Measurements from ENCODE around the gene ZNF318. TPM values are rescaled to one million over a fixed set of nuclear protein-coding genes. Genes with fewer than 3 reads are reported as not detected.

ZNF318 gene
- total RNA-seq, 6 experiments from 2014 or later, result 11.1 to 13.3 (median 11.8) TPM

- Mint-ChIP-seq H3K4me3 (no peak overlapping the region), H3K9me3 (no peaks in the 10 kb centered on the region), H3K27me3 (ENCODE audit: insufficient read depth) (peaks cover 21% of the 10 kb centered on the region), H3K4me1 (ENCODE audit: low read depth) (no peaks in the 10 kb centered on the region; the same call in 1 of the 2 replicates), H3K27ac (no peak overlapping the region), H3K36me3 (ENCODE audit: low read depth) (no peaks in the 10 kb centered on the region)
- TF ChIP-seq CTCF (IDR thresholded peaks at IDR 0.05), result no peak
- DNase-seq, result no peak
Observed at GRCh38 chr6:43292341-43292740, 77.1 kb downstream of the ZNF318 start.

GRCh38 chr6:43291708-43292107 lies 77.7 kb downstream of the ZNF318 start:
- peaks cover 6% of the 10 kb centered on the region; the same call in 1 of the 2 replicates for H3K4me1 Mint-ChIP-seq (ENCODE audit: low read depth)
- no peak overlapping the region for H3K27ac Mint-ChIP-seq
- H3K36me3 Mint-ChIP-seq (ENCODE audit: low read depth), result no peaks in the 10 kb centered on the region
- DNase-seq, result no peak
- no peak overlapping the region for H3K4me3 Mint-ChIP-seq
- peaks cover 24% of the 10 kb centered on the region for H3K27me3 Mint-ChIP-seq (ENCODE audit: insufficient read depth)
- no peak for TF ChIP-seq CTCF (IDR thresholded peaks at IDR 0.05)
- H3K9me3 Mint-ChIP-seq, result no peaks in the 10 kb centered on the region

- peaks cover 22% of the 10 kb centered on the region for H3K27me3 Mint-ChIP-seq (ENCODE audit: insufficient read depth)
- peaks cover 6% of the 10 kb centered on the region; the same call in 1 of the 2 replicates for H3K4me1 Mint-ChIP-seq (ENCODE audit: low read depth)
- no peak for TF ChIP-seq CTCF (IDR thresholded peaks at IDR 0.05)
- H3K9me3 Mint-ChIP-seq, result no peaks in the 10 kb centered on the region
- H3K36me3 Mint-ChIP-seq (ENCODE audit: low read depth), result no peaks in the 10 kb centered on the region
- H3K27ac Mint-ChIP-seq, result no peak overlapping the region
- H3K4me3 Mint-ChIP-seq, result no peak overlapping the region
- DNase-seq, result peak; percentile 8
Observed at GRCh38 chr6:43290905-43291355, 78.5 kb downstream of the ZNF318 start.

- Mint-ChIP-seq H3K4me3 (no peak overlapping the region), H3K36me3 (ENCODE audit: low read depth) (no peaks in the 10 kb centered on the region), H3K9me3 (no peaks in the 10 kb centered on the region), H3K27ac (no peak overlapping the region), H3K27me3 (ENCODE audit: insufficient read depth) (peaks cover 27% of the 10 kb centered on the region), H3K4me1 (ENCODE audit: low read depth) (peaks cover 6% of the 10 kb centered on the region; the same call in 1 of the 2 replicates)
- no peak for DNase-seq
- TF ChIP-seq CTCF (IDR thresholded peaks at IDR 0.05), result no peak
Observed at GRCh38 chr6:43290339-43290904, 79.0 kb downstream of the ZNF318 start.

- Mint-ChIP-seq H3K4me1 (ENCODE audit: low read depth) (peaks cover 6% of the 10 kb centered on the region; the same call in 1 of the 2 replicates), H3K9me3 (no peaks in the 10 kb centered on the region), H3K36me3 (ENCODE audit: low read depth) (no peaks in the 10 kb centered on the region), H3K4me3 (no peak overlapping the region), H3K27me3 (ENCODE audit: insufficient read depth) (peaks cover 26% of the 10 kb centered on the region), H3K27ac (no peak overlapping the region)
- TF ChIP-seq CTCF (IDR thresholded peaks at IDR 0.05), result no peak
- DNase-seq, result no peak
Observed at GRCh38 chr6:43287717-43288679, 81.4 kb downstream of the ZNF318 start.
